C4-2B (cell line): ENCODE data around the gene SLC9A9.

Experiments
- CTCF ChIP-seq: fragments of 450-650 bp; conservative IDR thresholded peaks from 2 replicates; pipeline ENCODE4 v1.5.1; 2017; ENCODE audit warnings: mild to moderate bottlenecking
- ZFX ChIP-seq: fragments of 450-650 bp; IDR thresholded peaks from 2 replicates; pipeline ENCODE4 v1.6.1; 2017

DNA sequence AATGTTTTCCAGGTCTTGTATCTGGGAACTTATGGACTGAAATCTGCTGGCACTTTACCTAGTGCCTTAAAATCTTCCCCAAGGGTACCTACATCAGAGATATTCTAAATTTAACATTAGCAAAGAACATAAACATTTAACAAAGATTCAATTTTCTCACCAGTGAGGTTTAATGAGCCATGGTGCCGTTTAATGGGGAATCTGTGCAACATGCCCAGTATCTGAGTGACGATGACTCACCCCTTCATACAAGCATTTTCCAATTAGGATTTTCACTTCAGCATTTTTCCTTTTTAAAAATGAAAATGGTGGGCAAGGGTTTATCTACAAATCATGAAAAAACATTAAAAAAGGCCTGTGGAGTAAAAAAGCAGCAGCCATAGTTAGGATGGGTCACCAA is 189.4 kb downstream of the SLC9A9 start:
- no peak for TF ChIP-seq CTCF
- no peak for TF ChIP-seq ZFX
